Keratinocyte (primary cell): ENCODE measurements around the gene ELMOD1. TPM values are rescaled to one million over a fixed set of nuclear protein-coding genes. Genes with fewer than 3 reads are reported as not detected.
A peak's percentile ranks its signal among the peaks of the same experiment; 100 is the strongest.

Source experiments
- DNase-seq: peaks from one replicate; pipeline ENCODE4 v3.0.0-alpha.2; 2011; ENCODE audit warnings: low read depth, missing footprints, low spot score
- FAIRE-seq: peaks from 2 replicates; lab custom pipeline; 2011; peaks lifted over from hg19 to GRCh38; lab: Jason Lieb, UNC
- H2AFZ ChIP-seq: 2 replicates; pipeline ENCODE4 v1.6.0; 2012; ENCODE audit warnings: low read length, control low read depth, inconsistent platforms; ENCODE audit not compliant: control insufficient read depth
- H3K27ac ChIP-seq: 2 replicates; pipeline ENCODE4 v1.5.1; 2011; ENCODE audit warnings: low read length; ENCODE audit not compliant: control insufficient read depth, insufficient read depth
- H3K27me3 ChIP-seq: 3 replicates; pipeline ENCODE4 v1.6.0; 2011; ENCODE audit warnings: low read length; ENCODE audit not compliant: control insufficient read depth, insufficient read depth; ENCODE audit errors: extremely low read depth
- H3K36me3 ChIP-seq, 2 experiments: 2 replicates in 1 of 2; 3 replicates in 1 of 2; pipeline ENCODE4 v1.5.1; 2011; ENCODE audit warnings: low read length in 2 of 2, mild to moderate bottlenecking in 1 of 2; ENCODE audit not compliant: control insufficient read depth in 2 of 2, insufficient read depth in 2 of 2; ENCODE audit errors: extremely low read depth in 1 of 2
- H3K4me1 ChIP-seq: 3 replicates; pipeline ENCODE4 v1.5.1; 2011; ENCODE audit warnings: low read length; ENCODE audit not compliant: control insufficient read depth, insufficient read depth; ENCODE audit errors: extremely low read depth
- H3K4me2 ChIP-seq: 3 replicates; pipeline ENCODE4 v1.6.0; 2011; ENCODE audit warnings: low read depth, low read length; ENCODE audit not compliant: control insufficient read depth, insufficient read depth; ENCODE audit errors: extremely low read depth
- H3K4me3 ChIP-seq, 3 experiments: fragments of 200-600 bp in 1 of 3; sonication (generic) in 1 of 3; 2 replicates in 2 of 3; 3 replicates in 1 of 3; pipeline ENCODE4 v1.5.1; 2011 to 2016; ENCODE audit warnings: low read length in 3 of 3, mild to moderate bottlenecking in 3 of 3, control low read depth in 2 of 3, inconsistent platforms in 1 of 3, low read depth in 1 of 3, mixed read lengths in 1 of 3, mixed run types in 1 of 3, moderate library complexity in 1 of 3; ENCODE audit not compliant: control insufficient read depth in 2 of 3, insufficient read depth in 2 of 3; ENCODE audit errors: extremely low read depth in 1 of 3
- H3K79me2 ChIP-seq: 2 replicates; pipeline ENCODE4 v1.6.0; 2012; ENCODE audit warnings: low read length; ENCODE audit not compliant: control insufficient read depth, insufficient read depth
- H3K9ac ChIP-seq: 3 replicates; pipeline ENCODE4 v1.6.0; 2011; ENCODE audit warnings: low read length; ENCODE audit not compliant: control insufficient read depth, insufficient read depth; ENCODE audit errors: extremely low read depth
- H3K9me1 ChIP-seq: 3 replicates; pipeline ENCODE4 v1.6.0; 2011; ENCODE audit warnings: low read length; ENCODE audit not compliant: control insufficient read depth, insufficient read depth; ENCODE audit errors: extremely low read depth
- H3K9me3 ChIP-seq: 2 replicates; pipeline ENCODE4 v1.5.1; 2012; ENCODE audit warnings: low read depth, low read length; ENCODE audit not compliant: control insufficient read depth
- H4K20me1 ChIP-seq: 3 replicates; pipeline ENCODE4 v1.6.0; 2011; ENCODE audit warnings: low read length; ENCODE audit not compliant: control insufficient read depth, insufficient read depth; ENCODE audit errors: extremely low read depth
- EZH2 ChIP-seq: IDR thresholded peaks from one replicate; pipeline ENCODE4 v1.6.1; 2012; ENCODE audit warnings: inconsistent platforms, mild to moderate bottlenecking, low read length, moderate library complexity
- dilution Hi-C: fragments of 300-500 bp; cut with MboI; formaldehyde crosslinking; loops from one replicate; pipeline ENCODE4 v1.7.0; 2020; ENCODE audit warnings: low sequenced_read_pairs; ENCODE audit not compliant: extremely low pct_ligation_motif_present
- polyA plus RNA-seq, 5 experiments: library from polyadenylated mRNA; depleted of rRNA in 3 of 5; stranded (reverse) in 3 of 5; stranded (forward) in 1 of 5; unstranded in 1 of 5; fragments of >200 nt; gene quantifications; 1 replicate in 1 of 5; 2 replicates in 3 of 5; 3 replicates in 1 of 5; pipeline versions ENCODE4 v1.2.1 to v1.2.3, GENCODE V29; 2011 to 2012; ENCODE audit warnings: missing spikeins in 2 of 5, low read depth in 1 of 5, low replicate concordance in 1 of 5
- TF ChIP-seq, protein P1 (sequence below), 3 experiments: IDR thresholded peaks in 1 of 3; conservative IDR thresholded peaks in 1 of 3; optimal IDR thresholded peaks in 1 of 3; 2 replicates in 2 of 3; 3 replicates in 1 of 3; pipeline versions ENCODE3 to v1.5.1; 2011; ENCODE audit warnings: low read length in 3 of 3, mild to moderate bottlenecking in 3 of 3, moderate library complexity in 2 of 3, control low read depth in 1 of 3, inconsistent platforms in 1 of 3; ENCODE audit not compliant: insufficient read depth in 2 of 3; ENCODE audit errors: extremely low read depth in 1 of 3

The ELMOD1 gene
- polyA plus RNA-seq, 1 donor (not counting 4 experiments of a cell fraction or from before 2014, with no cell fraction given) = 0.63 TPM

DNA sequence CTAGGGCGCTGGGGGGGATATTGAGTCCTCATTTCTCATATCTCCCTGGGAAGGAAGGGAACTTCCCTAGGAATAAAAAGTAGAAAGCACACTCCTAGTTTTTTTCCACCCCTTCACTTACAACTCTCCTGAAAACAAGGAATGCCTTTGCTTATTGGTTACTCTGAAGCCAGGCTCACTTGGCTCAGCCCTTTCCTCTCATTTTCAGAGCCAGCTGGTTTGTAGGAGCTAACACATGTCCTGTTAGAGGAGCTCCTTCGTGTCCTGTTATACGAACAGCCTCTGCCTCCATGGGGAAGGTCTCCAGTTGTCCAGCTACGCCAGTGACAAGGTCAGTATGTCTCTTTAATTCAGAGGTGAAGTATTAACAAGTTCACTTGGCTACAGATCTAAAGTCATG, 43.0 kb upstream of the ELMOD1 start:
- Histone ChIP-seq H3K9me3 (no peaks in the 10 kb centered on the region), H3K4me2 (no peak overlapping the region), H4K20me1 (no peaks in the 10 kb centered on the region), H3K27me3 (no peaks in the 10 kb centered on the region), H3K9me1 (no peaks in the 10 kb centered on the region), H3K4me1 (peaks cover 24% of the 10 kb centered on the region), H3K4me3 (no peak overlapping the region), H3K36me3 (no peaks in the 10 kb centered on the region), H2AFZ (no peak overlapping the region), H3K27ac (no peak overlapping the region), H3K9ac (no peak overlapping the region), H3K79me2 (no peaks in the 10 kb centered on the region)
- TF ChIP-seq, protein P1, sequence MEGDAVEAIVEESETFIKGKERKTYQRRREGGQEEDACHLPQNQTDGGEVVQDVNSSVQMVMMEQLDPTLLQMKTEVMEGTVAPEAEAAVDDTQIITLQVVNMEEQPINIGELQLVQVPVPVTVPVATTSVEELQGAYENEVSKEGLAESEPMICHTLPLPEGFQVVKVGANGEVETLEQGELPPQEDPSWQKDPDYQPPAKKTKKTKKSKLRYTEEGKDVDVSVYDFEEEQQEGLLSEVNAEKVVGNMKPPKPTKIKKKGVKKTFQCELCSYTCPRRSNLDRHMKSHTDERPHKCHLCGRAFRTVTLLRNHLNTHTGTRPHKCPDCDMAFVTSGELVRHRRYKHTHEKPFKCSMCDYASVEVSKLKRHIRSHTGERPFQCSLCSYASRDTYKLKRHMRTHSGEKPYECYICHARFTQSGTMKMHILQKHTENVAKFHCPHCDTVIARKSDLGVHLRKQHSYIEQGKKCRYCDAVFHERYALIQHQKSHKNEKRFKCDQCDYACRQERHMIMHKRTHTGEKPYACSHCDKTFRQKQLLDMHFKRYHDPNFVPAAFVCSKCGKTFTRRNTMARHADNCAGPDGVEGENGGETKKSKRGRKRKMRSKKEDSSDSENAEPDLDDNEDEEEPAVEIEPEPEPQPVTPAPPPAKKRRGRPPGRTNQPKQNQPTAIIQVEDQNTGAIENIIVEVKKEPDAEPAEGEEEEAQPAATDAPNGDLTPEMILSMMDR (optimal IDR thresholded peaks at IDR 0.05 in 1 of 3, IDR thresholded peaks at IDR 0.05 in 1 of 3, conservative IDR thresholded peaks at IDR 0.05 in 1 of 3; ENCODE audit: extremely low read depth in 1 of 3, insufficient read depth in 2 of 3, low read length in 3 of 3) = no peak
- TF ChIP-seq EZH2 = no peak
- dilution Hi-C loops = no loop called here
- no peak for DNase-seq
- FAIRE-seq = no peak

DNA sequence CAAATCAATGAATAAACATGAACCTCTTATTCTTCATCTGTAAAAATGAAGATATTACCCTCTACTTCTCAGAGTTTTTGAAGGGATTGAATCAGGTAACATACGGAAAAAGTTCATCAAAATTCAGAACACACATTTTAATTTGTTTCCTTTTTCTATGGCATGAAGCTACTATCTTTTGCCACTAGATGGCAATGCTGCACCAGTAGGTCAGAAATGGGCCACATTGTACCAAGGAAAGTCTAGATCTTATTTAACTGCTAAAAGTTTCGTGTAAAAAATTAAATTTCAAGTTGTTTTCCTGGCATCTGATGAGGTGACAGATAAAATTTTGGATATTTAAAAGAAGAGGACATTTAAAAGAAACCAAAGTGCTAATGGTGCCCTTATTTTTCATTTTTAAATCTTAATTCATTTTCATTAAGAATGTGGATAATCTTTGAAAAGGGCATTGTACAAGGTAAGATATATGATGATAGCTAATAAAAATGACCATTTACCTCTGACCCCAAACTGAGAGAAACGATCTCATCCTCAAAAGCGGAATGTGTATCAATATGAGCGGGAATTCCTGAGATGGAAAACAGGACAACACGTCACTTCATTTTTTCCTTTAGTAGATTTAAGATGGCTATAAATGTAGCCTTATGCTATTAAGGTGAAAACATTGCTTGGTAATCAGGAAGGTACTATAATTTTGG, 41.5 kb upstream of the ELMOD1 start:
- FAIRE-seq (peak; percentile 89), DNase-seq (no peak)
- TF ChIP-seq, protein P1 (optimal IDR thresholded peaks at IDR 0.05 in 1 of 3, IDR thresholded peaks at IDR 0.05 in 1 of 3, conservative IDR thresholded peaks at IDR 0.05 in 1 of 3; ENCODE audit: extremely low read depth in 1 of 3, insufficient read depth in 2 of 3, low read length in 3 of 3) = peak in 2 of 3 experiments; percentile 64 to 71
- no peak for TF ChIP-seq EZH2
- H3K9ac ChIP-seq = no peak overlapping the region
- no peaks in the 10 kb centered on the region for H3K79me2 ChIP-seq
- H3K4me2 ChIP-seq = no peak overlapping the region
- peaks cover 19% of the 10 kb centered on the region for H3K4me1 ChIP-seq
- no peaks in the 10 kb centered on the region for H4K20me1 ChIP-seq
- H3K27ac ChIP-seq = no peak overlapping the region
- no peak overlapping the region for H2AFZ ChIP-seq
- no peaks in the 10 kb centered on the region for H3K27me3 ChIP-seq
- no peaks in the 10 kb centered on the region for H3K9me1 ChIP-seq
- H3K36me3 ChIP-seq = peaks cover 0 to 3% of the 10 kb centered on the region in 2 experiments
- no peaks in the 10 kb centered on the region for H3K9me3 ChIP-seq
- H3K4me3 ChIP-seq = no peak overlapping the region
- dilution Hi-C loops = no loop called here
